CD4-positive, alpha-beta T cell treated with Interleukin-15 for 4 hours (primary cell): Measurements from ENCODE around the gene CPNE4.

ENCODE experiments used
- DNase-seq: peaks from one replicate; pipeline ENCODE4 v3.0.0-alpha.2; 2020; ENCODE audit warnings: low spot score

Gene CPNE4

GRCh38 chr3:131591394-131592014 is 443.3 kb downstream of the CPNE4 start:
- DNase-seq: no peak

- no peak for DNase-seq
Observed at GRCh38 chr3:131586277-131586676, 448.5 kb downstream of the CPNE4 start.

GRCh38 chr3:131582438-131582837 is 452.4 kb downstream of the CPNE4 start:
- no peak for DNase-seq

GRCh38 chr3:131568460-131568859 is 466.4 kb downstream of the CPNE4 start:
- no peak for DNase-seq

GRCh38 chr3:131564812-131565211 is 470.0 kb downstream of the CPNE4 start:
- DNase-seq: no peak

- DNase-seq: no peak
Observed at GRCh38 chr3:131561511-131561910, 473.3 kb downstream of the CPNE4 start.

- DNase-seq: no peak
Observed at GRCh38 chr3:131560795-131561194, 474.0 kb downstream of the CPNE4 start.

- no peak for DNase-seq
Observed at GRCh38 chr3:131555456-131555855, 479.4 kb downstream of the CPNE4 start.

GRCh38 chr3:131553495-131554247 is 481.1 kb downstream of the CPNE4 start:
- no peak for DNase-seq

GRCh38 chr3:131551761-131552160 is 483.1 kb downstream of the CPNE4 start:
- no peak for DNase-seq

- DNase-seq: no peak
Observed at GRCh38 chr3:131550562-131551465, 484.0 kb downstream of the CPNE4 start.

GRCh38 chr3:131549340-131549739 is 485.5 kb downstream of the CPNE4 start:
- no peak for DNase-seq

- no peak for DNase-seq
Observed at GRCh38 chr3:131547585-131547984, 487.2 kb downstream of the CPNE4 start.

GRCh38 chr3:131546441-131546840 is 488.4 kb downstream of the CPNE4 start:
- DNase-seq: no peak

GRCh38 chr3:131544557-131544956 is 490.3 kb downstream of the CPNE4 start:
- no peak for DNase-seq

GRCh38 chr3:131543714-131544113 is 491.1 kb downstream of the CPNE4 start:
- DNase-seq: no peak

GRCh38 chr3:131541288-131541687 is 493.5 kb downstream of the CPNE4 start:
- no peak for DNase-seq

GRCh38 chr3:131540821-131541220 is 494.0 kb downstream of the CPNE4 start:
- DNase-seq: no peak

GRCh38 chr3:131540143-131540542 is 494.7 kb downstream of the CPNE4 start:
- no peak for DNase-seq

- DNase-seq: no peak
Observed at GRCh38 chr3:131538968-131539367, 495.8 kb downstream of the CPNE4 start.

GRCh38 chr3:131537531-131537930 is 497.3 kb downstream of the CPNE4 start:
- DNase-seq: no peak

- DNase-seq: no peak
Observed at GRCh38 chr3:131535596-131535995, 499.2 kb downstream of the CPNE4 start.

GRCh38 chr3:131535131-131535530 is 499.7 kb downstream of the CPNE4 start:
- DNase-seq: no peak
